ENCODE results near the gene RAB21.
"Not testable (repeated sequence)": the region's sequence is repeated elsewhere in the genome, so short reads cannot be mapped to it uniquely, and the experiment has no call there.

RAB21 gene

GRCh38 chr12:71752891-71753290 lies 1.8 kb upstream of the RAB21 start:
- FAIRE-seq: no peak

DNA sequence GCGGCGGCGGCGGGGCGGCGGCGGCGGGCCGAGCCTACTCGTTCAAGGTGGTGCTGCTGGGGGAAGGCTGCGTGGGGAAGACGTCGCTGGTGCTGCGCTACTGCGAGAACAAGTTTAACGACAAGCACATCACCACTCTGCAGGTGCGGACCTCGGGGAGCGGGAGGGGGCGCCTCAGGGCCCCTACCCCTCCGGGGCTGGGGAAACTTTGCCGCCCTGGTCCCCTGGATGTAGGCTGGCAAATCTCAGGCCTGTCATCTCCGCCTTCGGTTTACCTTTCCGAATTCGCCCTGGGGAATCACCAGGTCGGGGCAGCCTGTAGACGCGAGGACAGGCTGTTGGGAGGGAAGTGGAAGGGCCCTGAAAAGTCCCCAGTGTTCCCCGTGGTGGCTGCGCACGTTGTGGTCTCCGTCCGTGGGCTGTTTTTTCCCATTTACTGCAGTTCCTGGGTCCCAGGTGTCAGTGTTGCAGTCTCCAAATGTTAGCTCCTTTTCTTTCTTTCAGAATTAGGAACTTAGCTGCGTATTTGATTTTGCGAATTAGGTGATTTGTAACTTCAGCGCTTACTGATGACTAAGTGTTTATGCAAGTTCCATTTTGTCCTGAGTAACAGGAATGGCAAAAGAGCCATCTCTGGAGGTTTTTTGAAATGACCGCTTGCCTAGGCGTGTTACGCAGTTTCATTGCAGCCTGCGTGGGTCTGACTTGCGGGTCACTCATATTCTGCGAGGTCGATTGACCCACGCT lies 656 bp downstream of the RAB21 start:
- FAIRE-seq: no peak

GRCh38 chr12:71756054-71756690 lies 1.5 kb downstream of the RAB21 start:
- FAIRE-seq: no peak

GRCh38 chr12:71759941-71760340 lies 5.3 kb downstream of the RAB21 start:
- no peak for FAIRE-seq

GRCh38 chr12:71760471-71760870 lies 5.8 kb downstream of the RAB21 start:
- FAIRE-seq: no peak

GRCh38 chr12:71761354-71761753 lies 6.7 kb downstream of the RAB21 start:
- not testable (repeated sequence) for FAIRE-seq

GRCh38 chr12:71763677-71764379 lies 9.2 kb downstream of the RAB21 start:
- FAIRE-seq: no peak

GRCh38 chr12:71764587-71765321 lies 10.1 kb downstream of the RAB21 start:
- FAIRE-seq: no peak

- FAIRE-seq: no peak
Observed at GRCh38 chr12:71766202-71766601, 11.5 kb downstream of the RAB21 start.

- FAIRE-seq: no peak
Observed at GRCh38 chr12:71767183-71767582, 12.5 kb downstream of the RAB21 start.

DNA sequence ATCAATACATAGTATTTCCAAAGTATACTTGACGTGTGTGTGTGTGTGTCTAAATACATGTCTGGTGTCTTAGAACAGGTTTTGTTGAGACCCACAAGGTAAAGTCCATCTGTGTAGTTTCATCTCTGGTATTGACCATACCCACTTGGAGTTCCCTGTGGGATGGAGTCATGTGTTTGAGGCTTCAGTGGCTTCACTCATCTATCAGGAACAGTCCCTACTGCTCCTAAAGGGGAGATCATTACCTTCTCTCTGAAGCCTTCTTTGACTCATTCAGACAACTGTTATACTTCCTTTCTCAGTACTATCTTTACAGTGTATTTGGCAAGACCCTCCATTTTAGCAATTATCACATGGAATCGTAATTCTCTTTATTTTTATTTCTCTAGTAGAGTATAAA lies 14.2 kb downstream of the RAB21 start:
- FAIRE-seq: no peak

GRCh38 chr12:71771069-71771468 lies 16.4 kb downstream of the RAB21 start:
- no peak for FAIRE-seq

- no peak for FAIRE-seq
Observed at GRCh38 chr12:71772735-71773134, 18.1 kb downstream of the RAB21 start.

GRCh38 chr12:71780237-71780822 lies 25.7 kb downstream of the RAB21 start:
- peak; percentile 91 for FAIRE-seq

GRCh38 chr12:71782017-71782416 lies 27.4 kb downstream of the RAB21 start:
- FAIRE-seq: no peak

- no peak for FAIRE-seq
Observed at GRCh38 chr12:71786829-71787228, 32.2 kb downstream of the RAB21 start.

DNA sequence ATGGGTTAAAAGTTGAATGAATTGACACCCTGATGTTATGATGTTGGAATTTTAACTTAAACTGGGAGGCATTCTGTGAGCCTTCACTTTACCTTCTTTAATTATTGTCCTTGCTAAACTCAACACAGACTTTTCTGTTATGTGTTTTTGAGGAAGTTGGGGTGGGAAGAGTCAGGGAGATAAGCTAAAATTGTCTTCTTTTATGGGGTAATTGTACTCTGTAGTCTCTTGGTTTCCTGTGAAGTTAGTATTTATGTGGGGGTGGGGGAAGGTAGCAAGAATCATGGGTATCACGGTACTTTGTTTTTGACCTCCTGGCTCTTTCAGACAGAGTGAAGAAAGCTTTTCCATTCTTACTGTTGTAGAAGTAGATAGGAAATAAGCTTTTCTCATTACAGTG lies 32.9 kb downstream of the RAB21 start:
- FAIRE-seq: no peak

DNA sequence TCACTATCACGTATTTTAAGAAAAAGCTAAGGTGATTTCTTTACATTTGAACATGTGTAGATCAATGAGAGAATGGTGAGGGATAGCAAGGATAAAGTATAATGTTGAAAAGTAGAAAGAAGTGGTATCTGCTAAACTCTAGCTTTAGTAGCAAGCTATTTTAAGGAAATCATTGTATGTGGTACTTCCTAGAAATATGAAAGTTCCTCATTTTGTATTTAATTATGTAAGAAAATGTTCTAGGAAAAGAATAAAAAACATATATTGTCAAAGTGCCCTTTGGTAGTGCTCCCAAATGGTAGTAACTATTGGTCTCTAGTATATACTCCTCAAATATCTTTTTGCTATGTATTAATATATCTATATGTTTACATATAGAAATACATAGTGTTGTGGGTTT lies 35.7 kb downstream of the RAB21 start:
- FAIRE-seq: no peak

- no peak for FAIRE-seq
Observed at GRCh38 chr12:71791473-71792150, 36.9 kb downstream of the RAB21 start.

- no peak for FAIRE-seq
Observed at GRCh38 chr12:71792599-71792998, 37.9 kb downstream of the RAB21 start.

DNA sequence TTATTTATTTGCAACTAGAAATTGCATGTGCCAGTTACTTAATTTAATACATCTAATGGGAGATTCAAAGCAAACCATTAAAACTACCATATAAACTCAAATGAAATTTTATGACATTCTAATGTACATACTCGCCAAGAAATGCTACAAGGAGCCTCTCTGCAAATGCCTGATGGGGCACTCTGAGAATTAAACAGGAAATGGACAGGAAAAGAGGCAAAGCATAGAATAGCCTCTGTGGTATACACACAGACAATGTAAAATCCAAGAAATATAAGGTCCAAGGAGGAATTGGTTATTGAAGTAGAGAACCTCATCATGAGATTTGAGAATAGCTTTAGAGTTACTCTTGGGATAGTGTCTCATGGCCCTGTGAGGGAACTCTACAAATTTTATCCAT lies 41.2 kb downstream of the RAB21 start:
- no peak for FAIRE-seq

DNA sequence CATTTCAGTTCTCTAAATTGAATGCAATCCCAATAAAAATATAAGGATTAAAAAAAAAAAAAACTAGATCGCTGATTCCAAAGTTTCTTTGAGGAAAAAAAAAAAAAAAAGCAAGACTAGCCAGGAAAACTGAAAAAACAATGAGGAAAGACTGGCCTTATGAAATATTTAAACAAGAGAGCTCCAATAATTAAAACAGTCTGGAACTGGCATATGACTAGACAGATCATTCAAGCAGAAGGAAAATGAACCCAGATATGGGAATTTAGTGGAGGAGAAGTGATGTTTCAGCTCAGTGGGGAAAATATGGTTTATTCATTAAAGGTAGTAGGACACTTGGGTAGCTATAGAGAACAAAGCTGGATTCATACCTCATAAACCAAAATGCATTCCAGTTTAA lies 42.9 kb downstream of the RAB21 start:
- FAIRE-seq: no peak

Data from G401.6 (cell line).